Lower leg skin (tissue), 3 donors: ENCODE measurements around the gene KASH5.

Experiments used
- POLR2A ChIP-seq, 2 donors: fragments of 450-650 bp; IDR thresholded peaks; one replicate each; pipeline ENCODE4 v1.6.1; 2016 to 2017; ENCODE audit warnings: antibody characterized with exemption in 2 of 2, mild to moderate bottlenecking in 1 of 2, moderate library complexity in 1 of 2
- TF ChIP-seq, protein P1 (sequence below), 3 donors: fragments of 450-650 bp; IDR thresholded peaks; one replicate each; pipeline ENCODE4 v1.5.1; 2016; ENCODE audit warnings: antibody characterized with exemption in 3 of 3, mild to moderate bottlenecking in 3 of 3, moderate library complexity in 2 of 3

DNA sequence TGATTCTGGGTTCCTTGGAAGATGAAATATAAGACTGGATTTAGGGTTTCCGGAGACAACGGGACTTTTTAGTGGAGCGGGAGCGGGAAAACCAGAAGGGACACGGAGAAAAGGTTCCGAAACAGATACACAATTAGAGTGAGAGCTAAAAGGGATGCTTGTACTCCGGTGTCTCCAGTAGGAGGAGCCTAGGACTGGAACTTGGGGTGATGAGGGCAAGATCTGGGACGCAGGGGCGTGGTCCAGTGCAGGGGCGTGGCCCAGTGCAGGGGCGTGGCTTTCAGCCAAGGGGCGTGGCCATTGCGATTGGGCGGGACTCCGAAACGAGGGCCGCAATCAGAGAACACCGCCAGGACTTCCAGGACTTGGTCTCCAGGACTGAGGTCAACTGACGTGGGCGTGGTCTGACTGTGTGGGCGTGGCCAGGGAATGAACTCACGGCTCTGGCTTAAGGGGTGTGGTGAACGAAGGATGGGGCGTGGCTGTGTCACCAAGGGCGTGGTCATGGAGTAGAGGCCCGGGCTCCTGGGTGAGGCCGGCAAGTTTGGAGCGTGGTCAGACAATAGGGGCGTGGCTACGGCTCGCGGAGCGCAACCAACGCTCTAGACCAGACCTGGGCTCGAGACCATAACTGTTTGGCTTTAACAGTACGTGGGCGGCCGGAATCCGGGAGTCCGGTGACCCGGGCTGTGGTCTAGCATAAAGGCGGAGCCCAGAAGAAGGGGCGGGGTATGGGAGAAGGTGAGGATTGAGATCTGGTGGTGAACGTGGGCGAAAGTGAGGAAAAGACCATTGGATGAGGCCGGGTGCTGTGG, 24.6 kb upstream of the KASH5 start, which contains the start of gene DKKL1:
- TF ChIP-seq, protein P1, sequence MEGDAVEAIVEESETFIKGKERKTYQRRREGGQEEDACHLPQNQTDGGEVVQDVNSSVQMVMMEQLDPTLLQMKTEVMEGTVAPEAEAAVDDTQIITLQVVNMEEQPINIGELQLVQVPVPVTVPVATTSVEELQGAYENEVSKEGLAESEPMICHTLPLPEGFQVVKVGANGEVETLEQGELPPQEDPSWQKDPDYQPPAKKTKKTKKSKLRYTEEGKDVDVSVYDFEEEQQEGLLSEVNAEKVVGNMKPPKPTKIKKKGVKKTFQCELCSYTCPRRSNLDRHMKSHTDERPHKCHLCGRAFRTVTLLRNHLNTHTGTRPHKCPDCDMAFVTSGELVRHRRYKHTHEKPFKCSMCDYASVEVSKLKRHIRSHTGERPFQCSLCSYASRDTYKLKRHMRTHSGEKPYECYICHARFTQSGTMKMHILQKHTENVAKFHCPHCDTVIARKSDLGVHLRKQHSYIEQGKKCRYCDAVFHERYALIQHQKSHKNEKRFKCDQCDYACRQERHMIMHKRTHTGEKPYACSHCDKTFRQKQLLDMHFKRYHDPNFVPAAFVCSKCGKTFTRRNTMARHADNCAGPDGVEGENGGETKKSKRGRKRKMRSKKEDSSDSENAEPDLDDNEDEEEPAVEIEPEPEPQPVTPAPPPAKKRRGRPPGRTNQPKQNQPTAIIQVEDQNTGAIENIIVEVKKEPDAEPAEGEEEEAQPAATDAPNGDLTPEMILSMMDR (IDR thresholded peaks at IDR 0.05), result no peak
- TF ChIP-seq POLR2A (IDR thresholded peaks at IDR 0.05), result no peak
